Eye (tissue), 1 donor: Measurements from ENCODE around the gene VSIG10.
"Not testable (repeated sequence)": the region's sequence is repeated elsewhere in the genome, so short reads cannot be mapped to it uniquely, and the experiment has no call there.

ENCODE experiments used
- DNase-seq: peaks from one replicate; pipeline ENCODE4 v3.0.0-alpha.2; 2015

The VSIG10 gene

DNA sequence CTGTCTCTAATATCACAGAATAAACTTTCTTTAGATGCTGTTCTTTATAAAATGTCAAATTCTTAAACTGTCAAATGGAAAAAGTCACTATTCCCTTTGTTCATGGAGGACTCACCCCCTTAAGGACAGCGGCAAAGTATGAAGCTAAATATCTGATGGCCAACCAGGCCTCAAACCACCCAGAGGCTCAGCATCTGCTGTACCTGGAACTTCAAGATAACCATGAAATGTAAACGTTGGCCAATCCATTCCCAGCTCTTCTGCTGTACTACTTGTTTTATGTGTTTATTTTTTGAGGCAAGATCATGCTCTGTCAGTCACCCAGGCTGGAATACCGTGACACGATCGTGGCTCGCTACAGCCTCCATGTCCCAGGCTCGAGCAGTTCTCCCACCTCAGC lies 71.6 kb downstream of the VSIG10 start:
- DNase-seq = no peak

DNA sequence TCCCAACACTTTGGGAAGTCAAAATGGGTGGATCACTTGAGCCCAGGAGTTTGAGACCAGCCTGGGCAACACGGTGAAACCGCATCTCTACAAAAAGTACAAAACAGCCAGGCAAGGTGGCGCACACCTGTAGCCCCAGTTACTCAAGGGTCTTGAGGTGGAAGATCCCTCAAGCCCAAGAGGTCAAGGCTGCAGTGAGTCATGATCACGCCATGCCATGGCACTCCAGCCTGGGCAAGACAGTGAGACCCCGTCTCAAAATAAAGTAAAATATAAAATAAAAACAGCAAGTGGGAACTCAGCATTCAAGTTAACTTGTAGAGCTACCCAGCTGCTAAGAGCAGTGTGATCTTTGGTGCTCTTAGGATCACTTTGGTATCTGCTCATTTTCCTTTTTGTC lies 74.6 kb downstream of the VSIG10 start:
- DNase-seq = no peak

DNA sequence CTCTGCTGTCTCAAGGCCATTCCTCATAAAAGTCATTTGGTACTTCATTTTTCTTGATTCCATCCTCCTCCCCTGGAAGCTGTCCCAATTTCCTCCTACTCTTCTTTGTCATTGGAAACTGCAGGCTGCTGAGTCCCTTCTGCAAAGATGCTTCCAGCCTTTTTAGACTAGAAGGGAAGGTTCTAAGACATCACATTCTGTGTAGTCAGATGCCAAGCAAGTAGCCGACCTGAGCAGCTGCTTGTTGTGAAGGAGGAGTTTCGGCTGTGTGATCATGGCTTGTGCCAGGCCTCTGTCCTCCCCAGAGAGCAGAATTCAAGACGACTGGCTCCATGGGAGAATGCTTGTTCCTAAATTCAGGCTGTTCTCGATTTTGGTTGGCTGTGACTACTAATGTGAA lies 78.6 kb downstream of the VSIG10 start:
- DNase-seq = no peak

DNA sequence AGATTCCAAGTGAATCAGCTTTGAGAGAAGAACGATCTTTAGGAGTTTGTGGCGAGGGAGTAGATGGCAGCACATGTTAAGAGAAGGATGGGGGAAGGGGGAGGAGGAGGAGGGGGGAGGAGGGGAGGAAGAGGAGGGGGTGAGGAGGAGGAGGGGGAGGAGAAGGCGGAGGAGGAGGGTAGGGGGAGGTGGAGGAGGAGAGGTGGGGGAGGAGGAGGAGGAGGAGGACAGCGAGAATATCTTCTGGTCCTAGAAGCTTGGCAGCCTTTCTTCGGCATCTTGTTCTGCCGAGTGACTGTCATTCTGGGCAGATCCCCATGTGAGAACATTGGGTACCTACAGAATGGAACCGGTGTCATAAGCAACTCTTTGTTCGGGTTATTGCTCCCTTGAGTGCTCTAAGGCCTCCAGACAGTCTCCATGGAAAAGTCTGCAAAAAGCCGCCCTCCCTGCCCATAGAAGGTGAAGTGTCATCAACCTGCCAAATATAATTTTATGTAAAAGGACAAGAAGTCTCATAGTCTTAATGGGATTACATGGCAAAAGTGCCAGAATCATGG lies 80.4 kb downstream of the VSIG10 start:
- peak; percentile 52 for DNase-seq

DNA sequence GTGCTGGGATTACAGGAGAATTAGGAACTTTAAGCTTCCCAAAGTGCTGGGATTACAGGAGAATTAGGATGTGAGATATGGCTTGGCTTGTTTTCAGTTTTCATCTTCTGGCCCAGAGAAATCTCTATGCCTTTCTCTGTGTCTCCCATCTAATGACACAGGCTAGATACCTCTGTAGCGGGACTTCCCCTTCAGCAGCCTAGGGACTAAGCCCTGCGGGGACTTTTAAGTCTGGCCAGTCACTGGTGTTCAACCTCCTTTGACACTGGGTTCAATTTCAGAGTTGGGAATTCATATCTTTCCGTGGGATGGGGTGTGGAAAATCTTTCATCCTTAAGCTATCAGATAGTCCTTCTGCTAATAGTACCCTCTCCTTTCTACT lies 81.1 kb downstream of the VSIG10 start:
- DNase-seq = no peak

DNA sequence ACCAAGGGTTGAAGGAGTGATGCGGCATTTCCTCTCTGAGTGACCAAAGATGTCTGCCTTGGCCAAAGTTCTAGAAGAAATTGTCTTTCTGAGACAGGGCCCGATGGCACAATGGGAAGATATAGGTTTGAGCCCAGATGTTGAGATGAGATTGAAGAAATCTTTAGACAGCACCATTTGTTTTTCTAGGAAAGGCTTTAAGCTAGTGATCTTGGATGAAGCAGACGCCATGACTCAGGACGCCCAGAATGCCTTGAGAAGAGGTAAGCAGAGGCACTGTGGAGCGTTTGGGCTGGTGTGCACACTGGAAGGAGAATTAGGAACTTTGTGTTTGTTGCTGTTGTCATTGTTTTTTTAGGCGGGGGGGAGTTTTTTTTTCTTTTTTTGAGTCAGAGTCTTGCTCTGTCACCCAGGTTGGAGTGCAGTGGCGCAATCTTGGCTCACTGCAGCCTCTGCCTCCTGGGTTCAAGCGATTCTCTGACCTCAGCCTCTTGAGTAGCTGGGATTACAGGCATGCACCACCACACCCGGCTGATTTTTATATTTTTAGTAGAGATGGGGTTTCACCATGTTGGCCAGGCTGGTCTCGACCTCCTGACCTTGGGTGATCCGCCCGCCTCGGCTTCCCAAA lies 81.6 kb downstream of the VSIG10 start:
- DNase-seq = not testable (repeated sequence)

DNA sequence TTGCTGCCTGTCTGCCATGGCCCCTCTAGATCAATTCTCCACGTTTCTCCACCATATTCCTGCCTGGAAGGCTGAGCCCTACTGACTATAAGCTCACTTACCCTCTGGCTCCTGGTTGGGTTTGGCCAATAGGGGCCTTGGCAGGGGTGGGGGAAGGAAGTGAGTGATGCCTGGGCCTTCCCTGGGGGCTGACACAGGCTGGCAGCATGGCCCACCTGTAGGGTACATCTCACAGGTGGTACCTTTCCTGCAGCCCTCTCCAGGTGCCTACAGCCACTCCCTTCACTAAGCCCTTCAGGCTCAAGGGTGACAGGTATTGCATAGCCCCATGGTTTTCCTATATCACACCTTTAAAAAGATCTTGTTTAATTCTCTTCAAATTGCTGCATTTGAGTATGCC lies 83.8 kb downstream of the VSIG10 start:
- DNase-seq = no peak

DNA sequence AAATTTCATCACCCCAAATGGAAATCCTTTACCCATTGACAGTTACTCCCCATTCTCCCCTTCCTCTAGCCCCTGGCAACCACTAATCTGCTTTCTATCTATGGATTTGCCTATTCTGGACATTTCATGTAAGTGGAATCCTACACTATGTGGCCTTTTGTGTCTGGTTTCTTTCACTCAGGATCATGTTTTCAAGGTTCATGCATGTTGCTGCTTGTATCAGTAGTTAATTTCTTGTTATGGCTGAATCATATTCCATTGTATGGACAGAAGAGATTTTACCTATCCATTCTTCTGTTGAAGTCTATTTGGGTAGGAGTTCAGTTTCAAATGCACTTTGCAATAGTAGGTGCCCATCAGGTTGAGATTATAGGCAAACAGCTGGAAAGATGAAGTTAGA lies 85.9 kb downstream of the VSIG10 start:
- no peak for DNase-seq

DNA sequence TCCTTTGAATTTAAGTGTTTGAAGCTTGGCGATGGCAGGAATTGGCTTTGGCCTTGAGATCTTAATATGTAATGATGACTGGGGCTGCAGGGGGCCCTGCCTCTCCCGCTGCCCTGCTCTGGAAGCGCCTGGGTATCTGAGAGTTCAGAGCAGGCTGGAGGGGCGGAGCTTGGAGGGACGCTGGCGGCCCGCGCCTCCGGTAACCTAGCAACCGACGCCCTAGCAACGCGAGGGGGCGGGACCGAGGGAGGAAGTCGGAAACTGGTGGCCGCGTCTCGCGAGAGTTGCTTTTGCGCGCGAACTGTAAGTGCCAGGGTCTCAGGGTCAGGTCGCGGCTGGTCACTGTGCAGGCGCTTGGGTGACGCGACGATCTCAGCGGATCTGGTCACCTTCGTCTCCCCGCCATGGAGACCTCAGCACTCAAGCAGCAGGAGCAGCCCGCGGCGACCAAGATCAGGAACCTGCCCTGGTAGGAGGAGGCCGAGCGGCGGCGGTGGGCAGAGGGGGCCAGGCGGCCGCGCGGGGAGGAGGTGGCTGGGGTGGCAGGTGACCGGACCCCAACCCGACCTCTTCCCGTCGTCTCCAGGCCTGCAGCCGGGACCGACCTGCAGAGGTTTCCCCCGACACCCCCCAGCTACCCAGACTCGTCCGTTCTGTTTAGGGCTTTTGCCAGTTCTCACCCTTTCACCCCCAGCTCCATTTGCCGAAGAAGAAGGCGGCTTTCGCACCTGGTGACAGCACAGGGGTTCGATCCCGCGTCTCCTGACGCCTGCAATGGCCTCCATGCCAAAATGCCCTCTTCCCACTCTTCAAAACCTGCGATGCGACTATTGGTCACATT lies 87.2 kb downstream of the VSIG10 start, which contains the start of gene RFC5:
Gene RFC5 (plus strand): TSS at position 280 of the 841 bp plus-strand sequence. CDS start 125 bp downstream, at position 405.
- DNase-seq = peak; percentile 100

DNA sequence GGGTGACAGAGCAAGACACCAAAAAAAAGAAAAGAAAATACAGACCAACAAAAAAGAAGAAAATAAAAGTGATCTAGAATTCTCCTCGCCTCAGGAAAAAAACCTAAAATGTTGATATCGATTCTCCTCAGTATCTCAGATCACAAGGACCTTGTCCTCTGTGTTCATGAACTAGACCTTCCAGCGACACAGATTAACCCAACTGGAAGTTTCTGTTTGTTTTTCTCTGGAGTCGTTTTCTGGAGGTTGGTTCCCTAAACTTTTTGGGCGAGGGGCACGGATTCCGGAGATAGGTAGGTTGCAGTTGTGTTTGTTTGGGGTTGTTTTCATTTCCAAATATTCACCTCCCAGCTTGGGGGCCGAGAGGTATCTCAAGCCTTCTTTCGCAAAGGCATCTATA lies 87.9 kb downstream of the VSIG10 start:
- DNase-seq = no peak

DNA sequence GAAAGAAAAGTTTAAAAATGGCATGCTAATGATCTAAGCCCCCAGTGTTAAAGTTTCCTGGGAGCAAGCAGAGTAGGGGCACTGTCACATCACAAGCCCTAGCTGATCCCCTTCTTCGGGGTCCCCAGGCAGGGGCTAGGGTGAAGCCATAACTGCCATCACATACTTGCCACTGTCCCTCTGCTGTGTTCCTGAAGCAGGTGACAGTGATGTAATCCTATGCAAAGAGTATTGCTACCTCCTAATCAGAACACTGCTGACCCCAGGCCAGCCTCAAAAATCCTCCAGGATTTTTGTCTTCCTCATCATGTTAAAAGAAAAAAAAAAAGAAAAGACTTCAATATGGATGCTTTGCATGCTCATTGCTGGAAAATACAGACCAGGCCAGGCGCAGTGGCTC lies 88.5 kb downstream of the VSIG10 start:
- DNase-seq = no peak
